SKM-1 treated with dmso at 0.1 percent for 144 hours (cell line): ENCODE measurements around the gene EGLN3.

Experiments
- DNase-seq: peaks from one replicate; lab custom pipeline; 2025; ENCODE audit not compliant: unreplicated experiment; lab: John Stamatoyannopoulos, UW

Gene EGLN3

DNA sequence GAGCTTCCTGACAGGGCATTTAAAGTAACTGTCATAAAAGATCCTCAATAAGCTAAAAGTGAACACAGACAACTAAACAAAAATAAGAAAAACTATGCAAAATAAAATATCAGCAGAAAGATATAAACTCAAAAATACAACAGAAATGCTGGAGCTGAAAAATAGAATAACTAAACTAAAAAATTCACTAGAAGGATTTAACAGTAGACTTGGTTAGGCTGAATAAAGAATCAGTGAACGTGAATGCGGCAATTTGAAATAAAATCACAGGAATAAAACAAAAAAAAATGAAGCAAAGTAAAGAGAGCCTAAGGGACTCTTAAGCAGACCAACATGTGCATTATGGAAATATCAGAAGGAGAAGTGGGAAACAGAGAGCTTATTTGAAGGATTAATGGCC lies 74.6 kb downstream of the EGLN3 start:
- no peak for DNase-seq
